ENCODE measurements around the gene ZNF292. TPM values are rescaled to one million over a fixed set of nuclear protein-coding genes. Genes with fewer than 3 reads are reported as not detected.

The ZNF292 gene
- total and polyA plus RNA-seq, 10 of the 15 experiments (the other 5 are each of a cell fraction or from before 2014, with no cell fraction given) = 11.1 to 57.6 (median 30.6) TPM

DNA sequence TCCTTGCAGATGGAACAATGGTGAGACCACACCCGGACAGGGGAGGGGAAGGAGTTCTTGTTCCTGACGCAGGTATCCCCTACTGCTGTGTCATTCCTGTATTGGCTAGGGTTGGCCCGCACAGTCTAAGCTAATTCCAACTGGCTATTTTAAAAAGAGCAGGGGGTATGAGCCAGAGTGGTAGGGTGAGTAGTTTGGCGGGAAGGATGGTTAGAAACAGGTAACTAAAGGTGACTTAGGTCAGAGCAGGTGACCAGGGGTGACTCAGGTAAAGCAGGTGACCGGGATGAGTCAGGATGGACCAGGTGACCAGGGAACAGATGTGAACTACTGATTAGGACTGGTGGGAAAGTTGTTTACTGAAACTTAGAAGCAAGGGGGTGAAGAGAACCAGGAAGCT lies 58.0 kb downstream of the ZNF292 start:
- no TSS peak for BruUV-seq (replicated peaks)
- RAD21 ChIA-PET (ENCODE audit: unreplicated experiment) = no interaction called here
- CTCF ChIA-PET = interaction anchor here (1.1 to 1.3 kb wide), 3 partner anchors 13 to 36 kb away, joined by 3 read pairs; no protein-coding TSS in a partner anchor
- Histone ChIP-seq H3K36me3 (ENCODE audit: control insufficient read depth in 2 of 2, insufficient read depth in 2 of 2, low read length in 1 of 2) (peaks cover 2 to 9% of the 10 kb centered on the region in 2 experiments; a peak in 3 of 4 replicates), H3K79me2 (ENCODE audit: control insufficient read depth, insufficient read depth, low read length) (peaks cover 72% of the 10 kb centered on the region), H3K27me3 (replicated peaks in 1 of 2; ENCODE audit: control insufficient read depth in 2 of 2, insufficient read depth in 2 of 2, low read length in 1 of 2) (no peaks in the 10 kb centered on the region), H3K9me3 (replicated peaks; ENCODE audit: control insufficient read depth, insufficient read depth, low read length) (no peaks in the 10 kb centered on the region), H3K27ac (ENCODE audit: control insufficient read depth, insufficient read depth) (no peak overlapping the region), H3K4me1 (ENCODE audit: control insufficient read depth, insufficient read depth, low read length) (peaks cover 33% of the 10 kb centered on the region), H3K4me3 (no peak overlapping the region), H3K9ac (ENCODE audit: control insufficient read depth, insufficient read depth, low read length) (no peak overlapping the region), H4K20me1 (ENCODE audit: control insufficient read depth, insufficient read depth) (peaks cover 8% of the 10 kb centered on the region; the same call in 1 of the 2 replicates), H3K4me2 (ENCODE audit: control insufficient read depth, insufficient read depth) (no peak overlapping the region), H2AFZ (ENCODE audit: control insufficient read depth, low read depth, low read length) (no peak overlapping the region)
- ATAC-seq (no peak), DNase-seq (ENCODE audit: low read depth, low spot score) (no peak), FAIRE-seq (no peak)
- TF ChIP-seq BCLAF1 (IDR thresholded peaks at IDR 0.05) (no peak), PRDM15 (CRISPR knock-in tag; IDR thresholded peaks at IDR 0.05) (no peak), KLF5 (IDR thresholded peaks at IDR 0.05; ENCODE audit: partially characterized antibody) (no peak), POLR2A (IDR thresholded peaks at IDR 0.05; ENCODE audit: low read depth, low read length) (no peak), HDAC6 (IDR thresholded peaks at IDR 0.05; ENCODE audit: unreplicated experiment) (no peak), SMC3 (IDR thresholded peaks at IDR 0.05; ENCODE audit: borderline replicate concordance, low read length) (no peak), YBX1 (IDR thresholded peaks at IDR 0.05) (no peak), STAT3 (IDR thresholded peaks at IDR 0.05; ENCODE audit: low read depth, low read length) (no peak), DPF2 (IDR thresholded peaks at IDR 0.05) (no peak), TBL1XR1 (IDR thresholded peaks at IDR 0.05; ENCODE audit: low read depth, low read length) (no peak), CREB1 (IDR thresholded peaks at IDR 0.05; ENCODE audit: low read depth) (no peak), RAD21 (IDR thresholded peaks at IDR 0.05; ENCODE audit: insufficient read depth, low read depth, low read length) (no peak), POU2F2 (IDR thresholded peaks at IDR 0.05; ENCODE audit: borderline replicate concordance, low read depth, low read length) (no peak), ESRRA (IDR thresholded peaks at IDR 0.05; ENCODE audit: low read length) (no peak), MLLT1 (IDR thresholded peaks at IDR 0.05) (no peak), NFIC (IDR thresholded peaks at IDR 0.05; ENCODE audit: low read depth, low read length) (no peak)
- intact Hi-C loops (cut with micrococcal nuclease; ENCODE audit: unreplicated experiment) (no loop called here), in situ Hi-C loops (cut with MboI) (no loop called here)
- 76% methylated on average over 5 of the region's 5 CpGs for WGBS (ENCODE audit: insufficient coverage, insufficient replicate concordance, low lambda C conversion rate, missing lambda C conversion rate)
- SMC1A ChIA-PET (ENCODE audit: uncharacterized antibody, unreplicated experiment) = no interaction called here
- POLR2A ChIA-PET = interaction anchor here (1.1 to 1.3 kb wide), 2 partner anchors 40 to 56 kb away, joined by 3 to 4 read pairs; no protein-coding TSS in a partner anchor
